HepG2 (cell line): ENCODE measurements around the gene PLSCR1. TPM values are rescaled to one million over a fixed set of nuclear protein-coding genes. Genes with fewer than 3 reads are reported as not detected.

Experiments used
- CEBPB ChIP-seq: IDR thresholded peaks from 2 replicates; pipeline ENCODE4 v1.6.1; 2011; ENCODE audit warnings: low read depth, low read length, improper control_type of control experiment, borderline replicate concordance
- DRAP1 ChIP-seq: IDR thresholded peaks from 2 replicates; pipeline ENCODE4 v1.6.1; 2016; ENCODE audit warnings: missing genetic modification reagents, missing compliant biosample characterization
- GATAD2A ChIP-seq: IDR thresholded peaks from 2 replicates; pipeline ENCODE4 v1.6.1; 2016
- HMG20A ChIP-seq: IDR thresholded peaks from 2 replicates; pipeline ENCODE4 v1.6.1; 2016; ENCODE audit warnings: borderline replicate concordance
- KDM3A ChIP-seq: IDR thresholded peaks from 2 replicates; pipeline ENCODE4 v1.6.1; 2018; ENCODE audit warnings: low read depth, missing compliant biosample characterization
- MED8 ChIP-seq: sonication (generic); formaldehyde crosslinking; IDR thresholded peaks from 2 replicates; pipeline ENCODE4 v1.8.1; 2023; ENCODE audit warnings: mild to moderate bottlenecking, missing genetic modification reagents; ENCODE audit not compliant: insufficient replicate concordance
- MIXL1 ChIP-seq: IDR thresholded peaks from 2 replicates; pipeline ENCODE4 v1.6.1; 2016
- NONO ChIP-seq, 2 experiments: fragments of 450-650 bp in 1 of 2; sonication (generic) in 1 of 2; formaldehyde crosslinking in 1 of 2; IDR thresholded peaks in 1 of 2; conservative IDR thresholded peaks in 1 of 2; 2 replicates each; pipeline versions ENCODE4 v1.6.1 to v1.8.0; 2017 to 2022; ENCODE audit warnings: mild to moderate bottlenecking in 1 of 2, missing genetic modification reagents in 1 of 2, moderate library complexity in 1 of 2
- SNAPC2 ChIP-seq: sonication (generic); formaldehyde crosslinking; IDR thresholded peaks from 2 replicates; pipeline ENCODE4 v1.8.1; 2022; ENCODE audit warnings: mild to moderate bottlenecking, missing genetic modification reagents
- SP2 ChIP-seq: sonication (generic); formaldehyde crosslinking; IDR thresholded peaks from 2 replicates; pipeline ENCODE4 v1.5.1; 2020; ENCODE audit warnings: mild to moderate bottlenecking, missing genetic modification reagents
- SP5 ChIP-seq: IDR thresholded peaks from 2 replicates; pipeline ENCODE4 v1.6.1; 2016; ENCODE audit warnings: low read depth, borderline replicate concordance
- SRF ChIP-seq: IDR thresholded peaks from 2 replicates; pipeline ENCODE4 v1.6.1; 2011; ENCODE audit warnings: mild to moderate bottlenecking, low read depth, low read length, moderate library complexity
- STAT5B ChIP-seq: sonication (generic); formaldehyde crosslinking; IDR thresholded peaks from 2 replicates; pipeline ENCODE4 v1.4.0; 2020; ENCODE audit warnings: missing genetic modification reagents
- TEAD2 ChIP-seq: sonication (generic); formaldehyde crosslinking; IDR thresholded peaks from 2 replicates; pipeline ENCODE4 v1.9.0; 2021; ENCODE audit warnings: missing genetic modification reagents
- ZBTB21 ChIP-seq: sonication (generic); formaldehyde crosslinking; IDR thresholded peaks from 2 replicates; pipeline ENCODE4 v1.4.0; 2020; ENCODE audit warnings: missing genetic modification reagents
- ZFP82 ChIP-seq: sonication (generic); formaldehyde crosslinking; IDR thresholded peaks from 2 replicates; pipeline ENCODE4 v1.5.1; 2020; ENCODE audit warnings: mild to moderate bottlenecking, missing genetic modification reagents, borderline replicate concordance
- ZNF10 ChIP-seq: sonication (generic); formaldehyde crosslinking; IDR thresholded peaks from 2 replicates; pipeline ENCODE4 v1.4.0; 2020; ENCODE audit warnings: mild to moderate bottlenecking, low read depth, missing genetic modification reagents, borderline replicate concordance
- ZNF264 ChIP-seq: sonication (generic); formaldehyde crosslinking; IDR thresholded peaks from 2 replicates; pipeline ENCODE4 v1.4.0; 2020; ENCODE audit warnings: missing genetic modification reagents
- ZNF441 ChIP-seq: sonication (generic); formaldehyde crosslinking; IDR thresholded peaks from 2 replicates; pipeline ENCODE4 v1.7.0; 2021; ENCODE audit warnings: missing genetic modification reagents, borderline replicate concordance
- ZSCAN21 ChIP-seq: sonication (generic); formaldehyde crosslinking; IDR thresholded peaks from 2 replicates; pipeline ENCODE4 v1.8.0; 2022; ENCODE audit warnings: mild to moderate bottlenecking, missing genetic modification reagents, moderate library complexity, borderline replicate concordance
- polyA plus RNA-seq, 8 experiments: library from polyadenylated mRNA; depleted of rRNA in 3 of 8; stranded (reverse) in 7 of 8; unstranded in 1 of 8; fragments of >200 nt; fragmentation: Illumina TruSeq in 4 of 8; extraction: Trizol in 4 of 8; gene quantifications; 2 replicates each; pipeline versions ENCODE4 v1.2.1 to v1.2.3, GENCODE V29; 2011 to 2016; ENCODE audit warnings: low read depth in 4 of 8, missing spikeins in 1 of 8, mixed read lengths in 1 of 8; ENCODE audit not compliant: insufficient read depth in 1 of 8
- total RNA-seq, 5 experiments: library from RNA; depleted of rRNA; stranded (reverse); fragments of >200 nt; fragmentation: Illumina TruSeq; extraction: Trizol; gene quantifications; 2 replicates each; pipeline ENCODE4 v1.2.3, GENCODE V29; 2016; ENCODE audit warnings: low read depth in 1 of 5
- TF ChIP-seq, protein P1 (sequence below): sonication (generic); formaldehyde crosslinking; IDR thresholded peaks from 2 replicates; pipeline ENCODE4 v1.4.0; 2020; ENCODE audit warnings: mild to moderate bottlenecking, missing genetic modification reagents
- TF ChIP-seq, protein P2 (sequence below): sonication (generic); formaldehyde crosslinking; IDR thresholded peaks from 2 replicates; pipeline ENCODE4 v1.8.1; 2023; ENCODE audit warnings: mild to moderate bottlenecking, moderate library complexity, missing genetic modification reagents

Gene PLSCR1
- total and polyA plus RNA-seq, 2 of the 13 experiments (the other 11 are each of a cell fraction or from before 2014, with no cell fraction given): 33.8 to 34.1 TPM

- TF ChIP-seq SP2 (CRISPR knock-in tag): no peak
- TF ChIP-seq ZBTB21 (CRISPR knock-in tag): no peak
- no peak for TF ChIP-seq STAT5B (CRISPR knock-in tag)
- peak; percentile 9; the same call in 1 of the 2 replicates for TF ChIP-seq CEBPB
- TF ChIP-seq TEAD2 (CRISPR knock-in tag): no peak
- peak; percentile 50; the same call in 1 of the 2 replicates for TF ChIP-seq SNAPC2 (CRISPR knock-in tag)
- TF ChIP-seq, protein P1, sequence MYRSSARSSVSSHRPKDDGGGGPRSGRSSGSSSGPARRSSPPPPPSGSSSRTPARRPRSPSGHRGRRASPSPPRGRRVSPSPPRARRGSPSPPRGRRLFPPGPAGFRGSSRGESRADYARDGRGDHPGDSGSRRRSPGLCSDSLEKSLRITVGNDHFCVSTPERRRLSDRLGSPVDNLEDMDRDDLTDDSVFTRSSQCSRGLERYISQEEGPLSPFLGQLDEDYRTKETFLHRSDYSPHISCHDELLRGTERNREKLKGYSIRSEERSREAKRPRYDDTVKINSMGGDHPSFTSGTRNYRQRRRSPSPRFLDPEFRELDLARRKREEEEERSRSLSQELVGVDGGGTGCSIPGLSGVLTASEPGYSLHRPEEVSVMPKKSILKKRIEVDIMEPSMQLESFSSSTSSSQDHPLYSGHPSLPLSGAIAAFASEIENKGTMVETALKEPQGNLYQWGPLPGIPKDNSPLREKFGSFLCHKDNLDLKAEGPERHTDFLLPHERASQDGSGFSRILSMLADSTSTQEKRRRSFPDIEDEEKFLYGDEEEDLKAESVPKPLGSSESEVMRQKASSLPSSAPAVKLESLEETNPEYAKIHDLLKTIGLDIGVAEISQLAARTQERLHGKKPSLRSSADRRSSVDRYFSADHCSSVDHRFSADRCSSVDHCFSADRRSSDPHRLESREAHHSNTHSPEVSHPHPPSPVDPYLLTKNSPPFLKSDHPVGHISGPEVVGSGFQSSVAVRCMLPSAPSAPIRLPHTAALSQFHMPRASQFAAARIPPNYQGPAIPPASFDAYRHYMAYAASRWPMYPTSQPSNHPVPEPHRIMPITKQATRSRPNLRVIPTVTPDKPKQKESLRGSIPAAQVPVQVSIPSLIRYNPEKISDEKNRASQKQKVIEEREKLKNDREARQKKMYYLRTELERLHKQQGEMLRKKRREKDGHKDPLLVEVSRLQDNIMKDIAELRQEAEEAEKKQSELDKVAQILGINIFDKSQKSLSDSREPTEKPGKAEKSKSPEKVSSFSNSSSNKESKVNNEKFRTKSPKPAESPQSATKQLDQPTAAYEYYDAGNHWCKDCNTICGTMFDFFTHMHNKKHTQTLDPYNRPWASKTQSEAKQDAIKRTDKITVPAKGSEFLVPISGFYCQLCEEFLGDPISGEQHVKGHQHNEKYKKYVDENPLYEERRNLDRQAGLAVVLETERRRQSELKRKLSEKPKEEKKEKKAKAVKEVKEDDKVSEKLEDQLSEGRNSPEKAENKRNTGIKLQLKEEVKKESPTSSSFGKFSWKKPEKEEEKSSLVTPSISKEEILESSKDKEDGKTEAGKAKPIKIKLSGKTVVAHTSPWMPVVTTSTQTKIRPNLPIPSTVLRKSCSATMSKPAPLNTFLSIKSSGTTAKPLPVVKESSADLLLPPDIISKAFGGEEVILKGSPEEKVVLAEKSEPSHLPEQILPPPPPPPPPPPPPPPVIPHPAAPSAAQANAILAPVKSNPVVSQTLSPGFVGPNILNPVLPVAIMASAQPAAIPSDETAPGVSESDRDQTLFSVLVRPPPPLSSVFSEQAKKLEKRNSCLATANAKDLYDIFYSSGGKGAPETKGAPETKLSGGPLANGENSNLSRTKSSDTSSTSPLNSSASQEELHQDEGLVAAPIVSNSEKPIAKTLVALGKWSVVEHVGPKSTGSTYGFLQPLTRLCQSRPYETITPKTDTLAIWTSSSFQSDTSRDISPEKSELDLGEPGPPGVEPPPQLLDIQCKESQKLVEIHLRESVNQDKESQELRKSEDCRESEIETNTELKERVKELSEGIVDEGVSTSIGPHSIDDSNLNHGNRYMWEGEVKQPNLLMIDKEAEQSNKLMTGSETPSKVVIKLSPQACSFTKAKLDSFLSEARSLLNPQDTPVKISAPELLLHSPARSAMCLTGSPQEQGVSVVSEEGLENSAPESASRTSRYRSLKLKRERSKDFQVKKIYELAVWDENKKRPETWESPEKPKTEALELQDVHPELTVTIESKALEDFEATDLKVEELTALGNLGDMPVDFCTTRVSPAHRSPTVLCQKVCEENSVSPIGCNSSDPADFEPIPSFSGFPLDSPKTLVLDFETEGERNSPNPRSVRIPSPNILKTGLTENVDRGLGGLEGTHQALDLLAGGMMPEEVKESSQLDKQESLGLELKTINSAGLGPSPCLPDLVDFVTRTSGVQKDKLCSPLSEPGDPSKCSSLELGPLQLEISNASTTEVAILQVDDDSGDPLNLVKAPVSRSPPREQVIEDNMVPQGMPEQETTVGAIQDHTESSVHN (CRISPR knock-in tag): no peak
- TF ChIP-seq ZNF264 (CRISPR knock-in tag): no peak
- peak; percentile 92 for TF ChIP-seq GATAD2A
- TF ChIP-seq SP5: 0 out of 2 replicates have a peak, but pooled peaks have one; percentile 30
- peak; percentile 24; the same call in 1 of the 2 replicates for TF ChIP-seq ZSCAN21
- TF ChIP-seq MIXL1: peak; percentile 55; the same call in 1 of the 2 replicates
- TF ChIP-seq NONO (IDR thresholded peaks at IDR 0.05): no peak
- TF ChIP-seq NONO (CRISPR knock-in tag; conservative IDR thresholded peaks at IDR 0.05): peak; percentile 64
- TF ChIP-seq SRF: peak; percentile 35; the same call in 1 of the 2 replicates
- no peak for TF ChIP-seq ZNF441 (CRISPR knock-in tag)
- no peak for TF ChIP-seq MED8 (CRISPR knock-in tag)
- TF ChIP-seq KDM3A: peak; percentile 32; the same call in 1 of the 2 replicates
- 0 out of 2 replicates have a peak, but pooled peaks have one; percentile 53 for TF ChIP-seq DRAP1 (CRISPR knock-in tag)
- no peak for TF ChIP-seq ZFP82 (CRISPR knock-in tag)
- no peak for TF ChIP-seq ZNF10 (CRISPR knock-in tag)
- peak; percentile 92 for TF ChIP-seq HMG20A (CRISPR knock-in tag)
- TF ChIP-seq, protein P2, sequence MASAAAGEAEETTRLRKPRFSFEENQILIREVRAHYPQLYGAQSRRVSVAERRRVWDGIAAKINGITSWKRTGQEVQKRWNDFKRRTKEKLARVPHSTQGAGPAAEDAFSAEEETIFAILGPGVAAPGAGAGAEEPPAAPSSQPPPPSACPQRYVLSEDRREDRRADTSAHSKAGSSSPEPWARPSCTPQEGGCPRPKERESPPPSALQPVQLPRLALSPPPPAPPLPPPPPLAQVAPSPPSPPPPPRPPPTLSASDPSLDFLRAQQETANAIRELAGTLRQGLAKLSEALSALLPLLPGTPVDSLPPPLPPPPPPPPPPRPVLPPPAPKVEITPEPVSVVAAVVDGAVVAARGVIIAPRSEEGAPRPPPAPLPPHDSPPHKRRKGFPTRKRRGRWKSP: no peak
Observed at GRCh38 chr3:146581080-146581601, 36.7 kb upstream of the PLSCR1 start (continued).
